HG03280 (cell line): Measurements from ENCODE around the gene TARBP1.

Source experiments
- ATAC-seq: cut with Tn5 transposase; IDR thresholded peaks from one replicate; pipeline ENCODE4 v1.9.1; 2021; ENCODE audit warnings: mild to moderate bottlenecking, moderate library complexity; ENCODE audit not compliant: unreplicated experiment

Gene TARBP1

DNA sequence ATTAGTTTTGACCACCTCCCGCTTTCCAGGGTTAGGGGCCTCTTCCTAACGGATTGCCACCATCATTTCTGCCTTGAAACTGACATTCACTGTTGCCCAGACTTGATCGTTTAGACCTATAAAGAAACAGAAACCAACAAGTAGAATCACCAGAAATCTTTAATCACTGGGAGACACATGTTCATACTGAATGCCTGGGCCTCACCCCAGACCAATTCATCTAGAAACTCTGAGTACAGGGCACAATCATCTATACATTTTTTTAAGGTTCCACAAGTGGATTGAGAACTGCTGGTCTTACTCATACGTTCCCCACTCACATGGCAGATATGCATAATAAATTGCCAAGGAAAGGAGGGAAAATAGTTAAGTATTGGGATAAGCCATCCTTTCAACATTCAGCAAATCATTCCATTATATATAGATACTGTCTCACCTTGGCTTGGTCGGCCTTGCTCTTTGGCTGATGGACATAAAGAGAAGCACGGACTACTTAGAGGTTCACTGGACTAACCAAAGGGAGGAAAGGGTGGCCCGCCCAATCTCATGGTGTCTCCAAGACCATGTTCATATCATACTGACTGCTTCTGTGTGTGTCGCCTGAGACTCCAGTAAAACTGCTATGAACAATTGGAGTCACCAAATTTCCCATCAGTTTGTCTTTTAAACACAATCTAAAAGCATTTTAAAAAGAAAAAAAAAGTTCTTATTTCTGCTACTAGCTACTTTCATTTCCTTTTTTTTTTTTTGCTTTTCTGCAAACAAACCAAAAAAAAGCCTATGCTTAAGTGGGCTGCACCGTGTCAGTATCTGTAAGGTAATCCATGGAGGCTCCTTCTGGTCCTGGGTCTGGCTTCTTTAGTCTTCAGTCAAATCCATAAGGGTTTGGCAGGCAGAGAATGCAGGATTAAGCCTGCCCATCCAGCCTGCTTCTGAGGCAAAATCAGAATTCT lies 9.4 kb upstream of the TARBP1 start:
- peak; percentile 56 for ATAC-seq

DNA sequence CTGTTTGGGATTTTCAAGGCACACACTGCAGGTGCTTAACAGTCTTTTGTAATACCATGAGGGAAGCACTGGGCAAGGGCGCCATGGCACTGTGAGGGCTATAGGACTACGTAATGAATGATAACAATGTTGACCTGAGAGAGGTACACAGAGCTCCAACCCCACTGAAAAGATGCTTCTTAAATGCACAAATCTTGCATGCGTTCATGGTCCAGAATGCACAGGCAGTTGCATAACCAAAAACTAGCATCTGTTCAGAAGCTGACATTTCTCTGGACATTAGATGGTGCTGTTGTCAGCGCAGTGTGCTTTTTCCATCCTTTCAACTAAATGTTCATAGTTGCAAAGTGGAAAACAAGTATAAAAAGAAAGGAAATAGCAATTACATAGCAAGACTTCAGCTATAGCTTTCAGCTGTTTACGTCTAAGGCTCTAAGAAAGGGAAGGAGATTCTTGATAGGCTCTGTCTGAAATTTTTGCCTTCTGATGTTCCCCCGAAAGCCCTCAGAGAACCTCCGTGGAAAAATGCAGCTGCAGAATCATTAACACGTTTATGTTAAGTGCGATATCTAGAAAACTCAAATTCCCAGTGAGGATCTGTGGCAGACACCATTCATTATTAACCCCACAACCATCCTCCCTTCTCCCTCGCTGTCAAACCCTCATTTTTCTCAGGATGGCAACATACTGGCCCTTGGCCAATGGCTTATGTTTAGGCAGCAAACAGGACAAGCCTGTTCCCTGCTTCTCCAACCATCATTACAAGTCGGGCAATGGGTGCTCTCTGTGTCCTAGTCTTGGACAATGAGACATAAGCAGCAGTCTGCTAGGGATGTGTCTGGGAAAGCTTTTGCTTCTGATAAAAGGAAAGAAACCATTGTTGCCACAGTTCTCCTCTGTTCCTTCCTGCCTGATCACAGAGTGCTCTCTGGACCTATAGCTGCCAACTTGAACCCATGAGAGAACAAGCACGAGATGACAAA lies 8.2 kb upstream of the TARBP1 start:
- ATAC-seq = no peak

DNA sequence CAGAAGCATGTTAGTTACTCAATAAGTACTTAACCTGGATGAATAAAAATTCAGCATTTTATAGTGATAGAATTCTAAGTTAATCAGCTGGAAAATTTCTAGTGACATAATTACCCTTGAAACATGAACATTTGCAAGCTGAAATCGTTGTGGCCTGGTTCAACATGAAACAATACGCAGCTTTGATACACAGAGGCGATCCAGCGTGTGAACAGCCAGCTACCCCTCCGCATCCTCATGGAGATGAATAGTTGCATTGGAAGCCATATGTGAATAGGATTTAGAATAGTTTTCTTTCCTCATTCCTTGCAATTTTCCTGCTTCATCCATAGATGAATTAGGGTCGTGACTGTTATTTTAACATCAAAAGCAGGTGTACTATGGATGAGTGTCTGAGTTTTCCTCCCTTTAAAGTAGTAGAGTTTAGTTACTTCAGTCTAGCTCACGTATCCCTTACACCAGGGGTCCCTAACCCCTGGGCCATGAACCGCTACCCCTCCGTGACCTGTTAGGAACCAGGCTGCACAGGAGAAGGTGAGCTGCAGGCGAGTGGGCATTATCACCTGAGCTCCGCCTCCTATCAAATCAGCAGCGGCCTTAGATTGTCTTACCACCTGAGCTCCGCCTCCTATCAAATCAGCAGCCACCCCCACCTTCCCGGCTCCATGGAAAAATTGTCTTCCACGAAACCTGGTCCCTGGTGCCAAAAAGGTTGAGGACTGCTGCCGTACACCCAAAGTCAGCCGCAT lies 6.2 kb upstream of the TARBP1 start:
- no peak for ATAC-seq

DNA sequence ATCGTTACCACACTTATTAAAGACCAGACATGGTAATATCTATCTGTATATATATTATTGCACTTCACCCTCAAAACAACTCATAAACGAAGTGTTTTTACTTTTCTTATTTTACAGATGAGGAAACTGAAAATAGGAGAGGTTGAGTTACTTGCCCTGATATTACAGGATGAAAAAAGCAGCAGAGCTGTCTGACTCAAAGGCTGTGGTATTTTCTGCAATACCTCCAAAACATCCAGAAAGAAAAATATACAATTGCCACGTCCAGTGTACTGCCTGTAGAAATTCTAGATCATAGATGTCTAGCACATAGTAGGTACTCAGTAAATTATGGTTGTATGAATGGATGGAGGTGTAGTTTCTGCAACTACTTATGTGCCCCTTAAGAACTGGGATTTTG lies 5.2 kb upstream of the TARBP1 start:
- ATAC-seq = no peak

DNA sequence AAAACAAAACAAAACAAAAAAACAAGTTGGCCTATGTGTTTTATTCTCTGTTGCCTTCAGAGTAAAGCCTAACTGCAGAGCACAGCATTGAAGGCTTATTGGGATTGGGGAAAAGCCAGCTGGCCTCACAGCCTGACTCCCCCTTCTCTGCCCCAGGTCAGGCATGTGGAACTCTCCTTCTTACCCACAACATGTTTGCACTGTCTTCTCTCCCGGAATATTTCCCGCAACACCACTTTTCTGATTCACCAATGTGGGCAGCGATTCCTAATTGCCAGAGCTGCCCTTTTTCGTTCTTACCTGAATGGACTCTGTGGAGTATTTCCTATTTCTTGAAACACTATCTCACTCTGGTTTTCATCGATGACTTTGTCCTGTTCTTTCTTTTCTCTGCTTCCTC lies 2.8 kb upstream of the TARBP1 start:
- ATAC-seq = no peak

DNA sequence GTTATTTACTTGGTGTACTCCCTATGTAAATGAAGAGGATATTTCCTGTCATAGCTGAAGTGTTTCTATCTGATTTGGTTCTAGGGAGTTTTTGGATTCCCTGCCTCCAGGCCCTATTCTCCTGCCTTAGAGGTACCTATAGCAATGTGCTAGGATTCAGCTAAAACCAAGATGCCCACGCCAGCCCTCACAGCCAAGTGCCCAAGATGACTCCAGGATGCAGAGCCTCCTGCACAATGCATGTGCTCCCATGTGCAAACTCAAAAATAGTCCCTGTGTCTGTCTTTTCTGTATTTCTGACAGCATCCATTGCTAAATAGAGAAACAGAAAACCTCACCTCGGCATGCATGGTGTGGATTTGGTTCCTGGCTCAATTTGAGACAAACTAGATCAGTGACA lies 887 bp upstream of the TARBP1 start:
- no peak for ATAC-seq

DNA sequence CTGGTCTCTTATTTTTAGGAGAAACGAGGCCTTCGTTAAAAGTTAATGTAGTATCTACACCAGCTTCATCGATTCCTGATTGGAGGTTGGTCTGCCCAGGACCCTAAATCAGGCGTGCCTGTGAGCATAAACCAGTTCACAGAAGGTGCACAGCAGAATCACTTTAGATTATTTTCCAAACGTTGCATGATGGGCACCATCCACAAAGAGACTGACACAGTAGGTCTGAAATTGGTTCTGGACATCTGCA lies 256 bp upstream of the TARBP1 start:
- no peak for ATAC-seq

DNA sequence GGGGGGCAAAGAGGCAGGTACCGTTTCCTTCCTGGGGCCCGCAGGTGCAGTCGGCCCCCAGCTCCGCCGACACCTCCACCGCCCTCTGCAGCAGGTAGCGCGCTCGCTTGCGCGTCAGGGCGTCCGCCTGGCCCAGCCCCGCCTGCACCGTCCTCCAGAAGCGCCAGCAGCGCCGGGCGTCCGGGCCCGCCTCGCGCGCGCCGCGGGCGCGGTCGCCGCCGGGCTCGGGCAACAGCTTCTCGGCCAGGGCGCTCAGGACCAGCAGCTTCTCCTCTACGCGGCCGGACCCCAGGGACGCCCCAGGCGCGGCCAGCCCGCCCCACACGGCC lies 863 bp downstream of the TARBP1 start:
- ATAC-seq = peak; percentile 67

DNA sequence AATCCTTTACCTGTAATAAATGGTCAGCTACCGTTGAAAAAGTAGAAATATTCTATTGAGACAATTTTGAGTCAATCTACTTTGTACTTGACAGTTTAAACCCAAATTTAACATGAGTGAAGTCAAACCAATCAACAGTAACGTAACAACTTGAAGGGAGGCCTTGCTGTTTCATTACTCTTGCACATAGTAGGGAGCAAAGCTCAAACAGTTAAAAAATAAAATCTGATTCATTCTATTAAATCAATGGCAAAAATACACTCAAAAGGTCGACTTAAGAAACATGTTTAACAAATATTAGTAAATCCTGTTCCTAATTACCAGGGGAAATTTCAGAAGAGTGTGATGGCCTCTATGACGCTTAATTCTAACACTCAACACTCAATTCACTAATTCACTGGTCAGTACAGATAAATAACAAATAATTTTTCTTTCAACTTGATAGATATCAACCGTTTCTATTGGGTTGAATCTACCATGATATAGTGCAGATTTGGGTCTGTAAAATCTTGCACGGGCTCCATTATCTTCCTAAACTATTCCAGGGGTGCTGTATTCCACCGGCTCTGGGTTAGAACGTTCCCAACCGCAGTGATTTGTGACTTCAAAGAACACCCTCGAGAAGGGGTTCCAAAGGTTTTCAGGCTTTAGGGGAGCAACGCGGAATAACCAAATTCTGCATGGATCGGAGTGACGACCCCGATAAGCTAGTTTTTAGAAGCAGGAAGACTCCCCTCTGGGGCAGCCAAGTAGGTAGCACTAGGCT lies 1.4 kb downstream of the TARBP1 start:
- ATAC-seq = no peak

DNA sequence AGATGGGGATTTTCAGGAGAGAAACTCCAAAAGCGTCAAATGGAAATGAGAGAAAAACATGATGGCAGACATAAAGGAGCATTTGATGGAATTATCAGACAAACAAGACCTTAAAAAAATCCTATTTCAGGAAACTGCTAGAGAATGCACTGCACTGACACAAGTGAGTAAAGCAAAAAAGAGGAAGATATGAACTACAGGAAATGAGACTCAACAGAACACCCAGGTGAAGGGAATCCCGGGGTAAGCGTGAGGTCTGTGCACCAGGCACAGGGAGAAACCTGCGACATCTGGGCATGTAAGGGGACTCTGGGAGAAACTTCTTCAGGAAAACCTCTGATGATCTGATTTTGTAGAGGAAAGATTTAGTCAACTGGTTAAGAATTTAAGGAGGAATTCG lies 2.8 kb downstream of the TARBP1 start:
- ATAC-seq = no peak

DNA sequence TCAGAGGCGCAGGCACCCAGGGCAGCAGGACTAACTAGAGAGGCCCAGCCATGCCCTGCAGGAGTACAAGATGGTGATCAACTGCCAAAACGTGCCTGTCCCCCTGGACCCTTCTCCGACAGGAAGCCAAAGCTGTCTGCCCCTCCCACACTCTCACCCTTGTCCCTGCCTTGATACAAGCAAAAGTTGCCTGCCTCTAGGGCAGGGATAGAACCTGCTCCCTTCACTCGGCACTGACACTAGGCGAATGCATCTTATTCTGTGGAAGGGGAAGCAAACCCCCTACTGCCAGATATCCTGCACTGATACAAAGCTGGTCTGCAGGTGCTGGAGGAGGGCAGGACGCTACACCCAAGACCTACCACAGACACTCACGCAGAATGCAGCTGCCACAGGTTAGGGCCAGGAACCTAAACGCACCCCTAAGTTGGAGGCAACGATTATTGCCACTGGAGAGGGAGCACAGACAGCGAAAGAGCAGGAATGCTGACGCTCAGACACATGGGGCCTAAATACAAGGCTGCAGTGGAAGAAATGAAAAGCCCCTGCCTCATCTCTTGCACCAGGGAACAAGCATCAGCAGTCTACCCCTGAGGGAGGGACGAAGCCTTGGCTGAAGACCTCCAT lies 3.7 kb downstream of the TARBP1 start:
- ATAC-seq = no peak

DNA sequence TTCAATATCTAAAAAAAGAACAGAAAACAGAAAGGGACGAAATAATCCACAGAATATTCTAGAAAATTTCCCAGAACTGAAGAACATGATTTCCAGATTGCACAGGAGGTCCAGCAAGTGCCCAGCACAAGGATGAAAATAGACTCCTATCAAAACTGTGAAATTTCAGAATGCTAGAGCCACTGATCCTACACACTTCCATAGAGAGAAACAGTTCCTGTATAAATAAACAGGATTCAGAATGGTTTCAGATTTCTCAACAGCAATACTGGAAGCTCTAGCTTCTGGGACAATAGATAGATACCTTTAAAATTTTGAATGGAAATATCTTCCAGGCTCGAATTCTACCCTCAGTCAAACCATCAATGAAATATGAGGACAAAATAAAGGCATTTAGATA lies 4.6 kb downstream of the TARBP1 start:
- ATAC-seq = no peak

DNA sequence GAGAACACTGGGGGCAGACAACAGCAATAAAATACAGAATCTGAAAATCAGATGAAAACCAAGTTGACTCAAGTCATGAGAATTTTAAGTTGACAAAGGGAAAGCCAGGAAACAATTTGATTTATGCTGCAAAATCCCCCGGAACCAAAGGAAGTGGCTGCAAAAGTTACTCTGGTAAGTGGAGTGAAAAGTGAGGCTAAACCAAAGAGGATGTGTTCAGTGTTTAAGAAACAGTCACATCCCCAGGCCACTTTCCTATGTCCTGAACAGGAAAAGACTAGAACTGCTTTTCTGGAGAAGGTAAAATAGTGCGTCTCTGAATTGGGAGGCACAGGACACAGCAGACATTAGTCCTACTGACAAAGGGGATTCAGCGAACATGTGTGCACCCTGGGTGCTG lies 5.9 kb downstream of the TARBP1 start:
- no peak for ATAC-seq

DNA sequence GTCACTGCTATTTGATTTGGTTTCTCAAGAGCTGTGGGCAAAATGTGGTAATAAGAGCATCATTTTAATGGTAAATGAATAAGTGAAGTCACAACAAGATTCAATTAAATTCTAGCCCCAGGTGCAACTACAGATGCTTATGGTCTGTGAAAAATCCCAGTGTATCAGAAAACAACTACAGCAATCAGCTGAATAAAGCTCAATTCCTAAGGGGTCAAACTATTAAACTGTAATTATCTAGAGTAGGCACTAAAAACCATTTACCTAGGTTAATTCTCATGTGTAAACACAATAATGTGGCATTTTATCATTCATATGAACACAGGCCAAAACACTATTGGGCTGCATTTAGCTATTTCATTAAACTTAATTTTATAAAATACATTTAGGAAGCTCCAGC lies 9.6 kb downstream of the TARBP1 start:
- ATAC-seq = no peak

DNA sequence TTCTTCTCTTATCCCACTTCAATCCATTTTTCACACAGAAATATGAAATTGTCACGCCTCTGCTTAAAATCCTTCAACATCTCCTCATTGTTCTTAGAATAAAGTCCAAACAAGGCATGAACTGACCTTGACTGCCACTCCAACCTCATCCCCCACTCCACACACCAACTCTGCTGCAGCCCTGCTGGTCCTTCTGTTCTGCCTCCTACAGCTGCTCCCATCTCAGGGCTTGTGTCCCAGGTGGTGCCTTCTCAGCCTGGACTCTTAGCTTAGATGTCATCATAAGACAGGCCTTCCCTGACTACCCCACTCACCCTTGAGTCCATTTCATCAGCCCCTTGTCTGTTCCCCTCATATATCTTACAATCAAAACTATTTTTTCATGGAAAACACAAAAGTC lies 10.4 kb downstream of the TARBP1 start:
- no peak for ATAC-seq

DNA sequence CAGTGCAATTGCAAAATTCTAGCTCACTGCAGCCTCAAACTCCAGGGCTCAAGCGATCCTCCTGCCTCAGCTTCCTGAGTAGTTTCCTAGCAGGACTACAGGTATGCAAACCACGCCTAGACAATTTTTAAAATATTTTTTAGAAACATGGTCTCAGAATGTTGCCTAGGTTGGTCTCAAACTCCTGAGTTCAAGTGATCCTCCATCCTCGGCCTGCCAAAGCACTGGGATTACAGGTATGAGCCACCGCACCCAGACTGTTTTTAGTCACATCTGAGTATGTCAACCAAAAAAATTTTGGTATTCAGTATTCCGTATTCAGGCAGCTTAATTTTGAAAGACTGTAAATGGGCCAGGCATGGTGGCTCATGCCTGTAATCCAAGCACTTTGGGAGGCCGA lies 11.2 kb downstream of the TARBP1 start:
- no peak for ATAC-seq

DNA sequence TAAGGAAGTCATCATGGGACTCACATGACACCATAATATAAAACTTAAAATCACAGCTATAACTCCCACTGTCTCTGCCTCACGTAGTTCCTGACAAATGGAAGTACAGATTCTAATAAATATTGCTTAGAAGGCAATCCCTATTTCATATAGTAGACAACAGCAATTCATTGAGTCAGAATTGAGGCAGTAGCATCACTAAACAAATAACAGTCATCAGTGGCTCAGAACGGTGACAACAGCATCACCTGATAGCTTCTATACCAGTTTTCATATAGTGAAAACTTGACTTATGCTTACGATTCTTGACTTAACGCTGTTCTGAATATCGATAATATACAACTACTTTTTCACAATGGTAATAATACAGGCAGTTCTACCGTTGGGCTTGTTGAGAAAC lies 12.0 kb downstream of the TARBP1 start:
- ATAC-seq = no peak

DNA sequence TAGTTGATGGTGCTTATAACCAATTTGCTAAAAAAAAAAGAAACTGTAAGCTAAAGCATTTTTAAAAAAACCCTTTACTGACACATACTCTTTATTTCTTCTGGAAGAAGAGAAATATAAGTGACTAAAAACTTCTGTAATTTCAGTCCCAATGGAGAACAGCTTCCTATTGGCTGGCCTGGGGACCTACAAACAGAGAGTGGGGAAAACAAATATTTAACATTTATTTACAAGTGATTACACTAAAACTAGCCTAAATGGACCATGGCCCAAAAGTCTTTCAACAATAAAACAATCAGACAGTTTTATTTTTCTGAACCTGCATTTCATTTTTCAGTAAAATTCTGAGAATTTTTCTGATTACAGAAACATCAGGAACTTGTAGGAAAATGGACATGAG lies 15.2 kb downstream of the TARBP1 start:
- no peak for ATAC-seq

DNA sequence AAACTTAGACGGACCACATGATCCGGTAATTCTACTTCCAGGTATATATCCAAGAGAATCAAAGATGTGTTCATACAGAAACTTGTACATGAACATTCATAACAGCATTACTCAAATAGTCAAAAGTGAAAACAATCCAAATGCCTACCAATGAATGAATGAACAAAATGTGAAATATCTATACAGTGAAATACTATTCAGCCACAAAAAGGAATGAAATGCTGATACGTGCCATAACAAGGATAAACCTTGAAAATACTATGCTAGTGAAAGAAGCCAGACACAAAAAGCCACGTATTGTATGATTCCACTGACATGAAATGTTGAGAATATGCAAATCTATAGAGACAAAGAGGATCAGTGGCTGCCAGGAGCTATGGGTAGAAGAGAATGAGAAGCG lies 18.3 kb downstream of the TARBP1 start:
- ATAC-seq = no peak

DNA sequence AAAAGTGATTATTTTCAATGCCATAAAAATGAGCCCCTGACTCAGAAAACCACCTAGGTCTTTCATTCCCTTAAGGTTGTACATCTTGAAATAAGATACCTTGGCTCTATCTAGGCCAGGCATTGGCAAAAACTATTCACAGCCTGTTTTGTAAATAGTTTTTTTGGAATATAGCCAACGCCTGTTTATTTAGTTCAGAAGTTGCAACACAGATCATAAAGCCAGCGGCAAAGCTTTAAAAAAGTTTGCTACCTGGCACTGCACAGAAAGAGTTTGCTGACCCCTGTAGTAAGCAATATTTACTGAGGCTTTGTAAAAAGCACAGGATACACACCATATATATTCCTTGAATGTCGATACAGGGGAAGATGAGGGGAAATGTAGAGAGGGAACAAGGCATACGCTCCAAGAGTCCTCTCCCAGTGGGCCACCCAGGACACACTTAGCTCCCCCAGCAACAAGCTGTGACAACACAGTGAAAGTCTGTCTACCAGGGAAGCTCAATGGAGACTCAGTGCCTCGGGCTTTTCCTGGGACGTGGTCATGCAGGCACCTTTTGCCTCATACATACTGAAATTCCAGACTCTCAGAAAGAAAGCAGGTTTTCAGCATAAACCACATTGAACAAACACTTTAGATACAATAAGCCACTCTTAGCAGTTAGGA lies 20.5 kb downstream of the TARBP1 start:
- ATAC-seq = no peak
